ENCODE measurements around the gene SNX3. TPM values are rescaled to one million over a fixed set of nuclear protein-coding genes. Genes with fewer than 3 reads are reported as not detected.

Gene SNX3
- total RNA-seq, 2 experiments from 2014 or later: 39.8 to 40.8 TPM

DNA sequence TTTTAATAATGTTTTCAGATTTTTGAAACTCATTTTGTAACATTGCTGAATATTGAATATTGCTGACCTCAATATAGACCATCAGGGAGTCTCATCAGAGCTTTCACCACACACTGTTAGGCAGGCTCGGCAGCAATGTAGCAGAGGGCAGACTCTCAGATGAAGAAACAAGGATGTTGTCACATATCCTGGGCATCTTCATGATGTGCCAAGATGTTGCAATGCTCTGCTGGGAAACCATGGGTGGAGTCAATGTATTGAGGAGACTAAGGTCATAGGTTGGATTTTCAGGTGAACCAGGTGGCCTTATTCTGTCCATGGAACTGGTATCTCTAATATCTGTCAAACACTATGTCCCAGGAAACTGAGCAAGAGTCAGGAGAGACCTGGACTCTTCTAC, 67.7 kb downstream of the SNX3 start:
- H3K36me3 ChIP-seq (ENCODE audit: insufficient read depth, low read length): no peaks in the 10 kb centered on the region
- DNase-seq: no peak
- intact Hi-C loops (cut with DNase I, micrococcal nuclease): no loop called here
- no peak overlapping the region for H3K27ac ChIP-seq (ENCODE audit: low read depth in 1 of 2, low read length in 2 of 2)
- Mint-ChIP-seq H3K27ac (no peak overlapping the region), H3K36me3 (ENCODE audit: low read depth) (no peaks in the 10 kb centered on the region), H3K27me3 (peaks cover 14% of the 10 kb centered on the region), H3K4me1 (ENCODE audit: low read depth) (no peaks in the 10 kb centered on the region), H3K4me3 (no peak overlapping the region), H3K9me3 (no peaks in the 10 kb centered on the region)
- no peaks in the 10 kb centered on the region for H3K9me3 ChIP-seq (ENCODE audit: control insufficient read depth in 1 of 2, insufficient read depth in 1 of 2, low read length in 2 of 2)
- peaks cover 0 to 4% of the 10 kb centered on the region in 2 experiments for H3K27me3 ChIP-seq (ENCODE audit: control insufficient read depth in 1 of 2, insufficient read depth in 2 of 2, low read length in 2 of 2)
- ATAC-seq (ENCODE audit: poor library complexity): no peak
- CTCF ChIA-PET: no interaction called here
- no peaks in the 10 kb centered on the region for H3K4me1 ChIP-seq (ENCODE audit: insufficient read depth, low read length)
- no peak overlapping the region for H3K4me3 ChIP-seq (ENCODE audit: low read length)
- POLR2A ChIA-PET: no interaction called here
- TF ChIP-seq, protein P1, sequence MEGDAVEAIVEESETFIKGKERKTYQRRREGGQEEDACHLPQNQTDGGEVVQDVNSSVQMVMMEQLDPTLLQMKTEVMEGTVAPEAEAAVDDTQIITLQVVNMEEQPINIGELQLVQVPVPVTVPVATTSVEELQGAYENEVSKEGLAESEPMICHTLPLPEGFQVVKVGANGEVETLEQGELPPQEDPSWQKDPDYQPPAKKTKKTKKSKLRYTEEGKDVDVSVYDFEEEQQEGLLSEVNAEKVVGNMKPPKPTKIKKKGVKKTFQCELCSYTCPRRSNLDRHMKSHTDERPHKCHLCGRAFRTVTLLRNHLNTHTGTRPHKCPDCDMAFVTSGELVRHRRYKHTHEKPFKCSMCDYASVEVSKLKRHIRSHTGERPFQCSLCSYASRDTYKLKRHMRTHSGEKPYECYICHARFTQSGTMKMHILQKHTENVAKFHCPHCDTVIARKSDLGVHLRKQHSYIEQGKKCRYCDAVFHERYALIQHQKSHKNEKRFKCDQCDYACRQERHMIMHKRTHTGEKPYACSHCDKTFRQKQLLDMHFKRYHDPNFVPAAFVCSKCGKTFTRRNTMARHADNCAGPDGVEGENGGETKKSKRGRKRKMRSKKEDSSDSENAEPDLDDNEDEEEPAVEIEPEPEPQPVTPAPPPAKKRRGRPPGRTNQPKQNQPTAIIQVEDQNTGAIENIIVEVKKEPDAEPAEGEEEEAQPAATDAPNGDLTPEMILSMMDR (IDR thresholded peaks at IDR 0.05): no peak

DNA sequence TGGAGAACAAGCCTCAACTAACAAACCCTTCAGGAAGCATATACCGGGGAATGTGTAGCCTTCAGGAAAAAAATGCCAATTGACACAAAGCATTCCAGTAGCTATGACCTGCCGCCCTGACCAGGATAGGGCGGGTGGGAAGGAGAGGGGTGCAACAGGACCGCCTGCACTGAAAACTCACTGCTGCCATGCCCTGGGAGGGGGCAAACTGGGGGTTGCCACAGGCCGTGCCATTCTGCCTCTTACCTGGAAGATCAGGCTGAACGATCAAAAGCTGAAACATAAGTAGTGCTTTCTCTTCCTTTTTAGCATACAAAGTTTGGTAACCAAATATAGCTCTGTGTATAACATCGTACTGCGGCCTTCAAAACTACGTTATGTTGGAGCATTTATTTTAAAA, 73.3 kb downstream of the SNX3 start:
- no peak for ATAC-seq (ENCODE audit: poor library complexity)
- POLR2A ChIA-PET: no interaction called here
- H3K27me3 ChIP-seq (ENCODE audit: control insufficient read depth in 1 of 2, insufficient read depth in 2 of 2, low read length in 2 of 2): peaks cover 4 to 10% of the 10 kb centered on the region in 2 experiments
- no peak for DNase-seq
- no peaks in the 10 kb centered on the region for H3K36me3 ChIP-seq (ENCODE audit: insufficient read depth, low read length)
- peaks cover 48% of the 10 kb centered on the region for H3K27me3 Mint-ChIP-seq
- H3K9me3 Mint-ChIP-seq: no peaks in the 10 kb centered on the region
- H3K4me1 Mint-ChIP-seq (ENCODE audit: low read depth): no peaks in the 10 kb centered on the region
- no peak overlapping the region for H3K27ac Mint-ChIP-seq
- H3K4me1 ChIP-seq (ENCODE audit: insufficient read depth, low read length): no peaks in the 10 kb centered on the region
- H3K27ac ChIP-seq (ENCODE audit: low read depth in 1 of 2, low read length in 2 of 2): no peak overlapping the region
- no peaks in the 10 kb centered on the region for H3K36me3 Mint-ChIP-seq (ENCODE audit: low read depth)
- H3K9me3 ChIP-seq (ENCODE audit: control insufficient read depth in 1 of 2, insufficient read depth in 1 of 2, low read length in 2 of 2): no peaks in the 10 kb centered on the region
- H3K4me3 Mint-ChIP-seq: no peak overlapping the region
- intact Hi-C loops (cut with DNase I, micrococcal nuclease): no loop called here
- TF ChIP-seq, protein P1 (IDR thresholded peaks at IDR 0.05): no peak
- CTCF ChIA-PET: no interaction called here
- H3K4me3 ChIP-seq (ENCODE audit: low read length): no peak overlapping the region

DNA sequence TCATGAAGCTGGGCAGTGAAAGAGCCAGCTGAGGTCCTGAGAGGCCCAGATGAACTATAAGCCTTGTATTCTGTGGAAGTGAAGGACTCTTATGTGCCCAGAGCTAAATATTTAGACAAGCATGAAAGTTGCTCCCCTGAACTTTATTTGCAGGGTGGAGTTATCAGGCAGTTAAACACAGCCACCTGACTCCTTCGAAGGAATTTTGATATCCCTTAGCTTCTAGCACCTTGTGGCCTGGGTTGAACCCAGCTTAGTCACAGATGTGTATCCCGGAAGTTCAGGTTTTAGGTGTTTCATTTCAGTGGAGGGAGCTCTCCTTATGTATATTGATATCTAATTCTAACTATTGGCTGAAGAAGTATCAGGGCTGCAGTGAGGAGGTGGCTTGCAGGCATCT, 74.6 kb downstream of the SNX3 start:
- ATAC-seq (ENCODE audit: poor library complexity) (no peak), DNase-seq (no peak)
- Histone ChIP-seq H3K36me3 (ENCODE audit: insufficient read depth, low read length) (no peaks in the 10 kb centered on the region), H3K4me3 (ENCODE audit: low read length) (no peak overlapping the region), H3K27ac (ENCODE audit: low read depth in 1 of 2, low read length in 2 of 2) (no peak overlapping the region), H3K9me3 (ENCODE audit: control insufficient read depth in 1 of 2, insufficient read depth in 1 of 2, low read length in 2 of 2) (no peaks in the 10 kb centered on the region), H3K4me1 (ENCODE audit: insufficient read depth, low read length) (no peaks in the 10 kb centered on the region), H3K27me3 (ENCODE audit: control insufficient read depth in 1 of 2, insufficient read depth in 2 of 2, low read length in 2 of 2) (peaks cover 8 to 13% of the 10 kb centered on the region in 2 experiments)
- Mint-ChIP-seq H3K27me3 (peaks cover 54% of the 10 kb centered on the region), H3K4me1 (ENCODE audit: low read depth) (no peaks in the 10 kb centered on the region), H3K36me3 (ENCODE audit: low read depth) (no peaks in the 10 kb centered on the region), H3K9me3 (no peaks in the 10 kb centered on the region), H3K27ac (no peak overlapping the region), H3K4me3 (no peak overlapping the region)
- TF ChIP-seq, protein P1 (IDR thresholded peaks at IDR 0.05): no peak
- CTCF ChIA-PET: interaction anchor here (0.5 kb wide), 1 partner anchor 196 kb away, joined by 3 read pairs; no protein-coding TSS in a partner anchor
- intact Hi-C loops (cut with DNase I, micrococcal nuclease): no loop called here
- POLR2A ChIA-PET: no interaction called here
